Ishikawa (cell line): ENCODE results near the gene SNX11.

Experiments used
- CEBPB ChIP-seq: IDR thresholded peaks from 2 replicates; pipeline ENCODE4 v1.6.1; 2012
- CREB1 ChIP-seq: IDR thresholded peaks from 2 replicates; pipeline ENCODE4 v1.6.1; 2012; ENCODE audit warnings: low read depth
- EGR1 ChIP-seq: IDR thresholded peaks from 2 replicates; pipeline ENCODE4 v1.6.1; 2012
- EP300 ChIP-seq: IDR thresholded peaks from 2 replicates; pipeline ENCODE4 v1.6.1; 2012; ENCODE audit warnings: borderline replicate concordance
- FOXM1 ChIP-seq: IDR thresholded peaks from 2 replicates; pipeline ENCODE4 v1.6.1; 2012; ENCODE audit warnings: low read depth, borderline replicate concordance
- MAX ChIP-seq: IDR thresholded peaks from 2 replicates; pipeline ENCODE4 v1.6.1; 2012
- NFIC ChIP-seq: IDR thresholded peaks from 2 replicates; pipeline ENCODE4 v1.6.1; 2012
- RAD21 ChIP-seq: IDR thresholded peaks from 2 replicates; pipeline ENCODE4 v1.6.1; 2012; ENCODE audit warnings: low read depth
- REST ChIP-seq: IDR thresholded peaks from 2 replicates; pipeline ENCODE4 v1.6.1; 2012; ENCODE audit warnings: low read depth, mild to moderate bottlenecking
- TAF1 ChIP-seq: IDR thresholded peaks from 2 replicates; pipeline ENCODE4 v1.6.1; 2012; ENCODE audit warnings: low read depth, mild to moderate bottlenecking
- TCF12 ChIP-seq: IDR thresholded peaks from 2 replicates; pipeline ENCODE4 v1.6.1; 2012; ENCODE audit warnings: low read depth
- TEAD4 ChIP-seq: IDR thresholded peaks from 2 replicates; pipeline ENCODE4 v1.6.1; 2012
- USF1 ChIP-seq: IDR thresholded peaks from 2 replicates; pipeline ENCODE4 v1.6.1; 2012
- YY1 ChIP-seq: IDR thresholded peaks from 2 replicates; pipeline ENCODE4 v1.6.1; 2012; ENCODE audit warnings: low read depth
- ZBTB7A ChIP-seq: IDR thresholded peaks from 2 replicates; pipeline ENCODE4 v1.6.1; 2012; ENCODE audit warnings: low read depth

SNX11 gene

GRCh38 chr17:48102798-48103715, 4.5 kb upstream of the SNX11 start:
- TF ChIP-seq CEBPB (no peak), TCF12 (no peak), YY1 (no peak), CREB1 (no peak), EP300 (no peak), ZBTB7A (no peak), EGR1 (no peak), FOXM1 (no peak), TEAD4 (no peak), USF1 (no peak)

- TF ChIP-seq NFIC, result no peak
- TF ChIP-seq RAD21, result no peak
- no peak for TF ChIP-seq YY1
- no peak for TF ChIP-seq TAF1
- TF ChIP-seq USF1, result no peak
- no peak for TF ChIP-seq TEAD4
- no peak for TF ChIP-seq EGR1
- no peak for TF ChIP-seq REST
- TF ChIP-seq MAX, result no peak
Observed at GRCh38 chr17:48104440-48104839, 3.1 kb upstream of the SNX11 start.

GRCh38 chr17:48106802-48107136, 797 bp upstream of the SNX11 start:
- TF ChIP-seq REST (no peak), TEAD4 (no peak), NFIC (no peak), CEBPB (no peak), RAD21 (no peak), YY1 (no peak), CREB1 (no peak), EGR1 (no peak), ZBTB7A (no peak), EP300 (no peak), USF1 (no peak), FOXM1 (no peak), TAF1 (no peak), TCF12 (no peak), MAX (no peak)

- TF ChIP-seq EP300 (no peak), YY1 (no peak), TCF12 (no peak), REST (no peak), CEBPB (no peak), RAD21 (no peak), TEAD4 (no peak)
Observed at GRCh38 chr17:48110761-48111160, 3.2 kb downstream of the SNX11 start.
